Body of pancreas (tissue), 4 donors: ENCODE results near the gene GFM2.
A peak's percentile ranks its signal among the peaks of the same experiment; 100 is the strongest.

Source experiments
- CTCF ChIP-seq, 7 experiments: fragments of 450-650 bp in 4 of 7; fragments of 200-600 bp in 3 of 7; sonication (generic) in 3 of 7; IDR thresholded peaks; one replicate each; pipeline ENCODE4 v1.5.1; 2016 to 2019; ENCODE audit warnings: antibody characterized with exemption in 7 of 7
- POLR2A ChIP-seq, 3 donors: fragments of 450-650 bp; IDR thresholded peaks; one replicate each; pipeline ENCODE4 v1.6.1; 2016; ENCODE audit warnings: antibody characterized with exemption in 3 of 3, mild to moderate bottlenecking in 2 of 3

GRCh38 chr5:74684900-74685851 is 81.7 kb downstream of the GFM2 start, which contains the start of gene HEXB:
- peak in 4 of 7 experiments; percentile 18 to 33 (median 26) for TF ChIP-seq CTCF (IDR thresholded peaks at IDR 0.05)
- peak; percentile 93 to 94 (median 93) for TF ChIP-seq POLR2A (IDR thresholded peaks at IDR 0.05)
